Activated naive CD4-positive, alpha-beta T cell treated with anti-CD3 and anti-CD28 coated beads for 36 hours (primary cell): ENCODE measurements around the gene PSD4. TPM values are rescaled to one million over a fixed set of nuclear protein-coding genes. Genes with fewer than 3 reads are reported as not detected.

Experiments used
- CTCF ChIA-PET: fragments of 350-600 bp; sonication (Branson Sonifier 250); formaldehyde crosslinking; loops from one replicate; lab custom pipeline; 2021; ENCODE audit warnings: antibody characterized with exemption; lab: Charles Lee
- DNase-seq: peaks from one replicate; pipeline ENCODE4 v3.0.0-alpha.2; 2020
- H3K27ac Mint-ChIP-seq: one replicate; pipeline ENCODE4 v1.8.0; 2021; ENCODE audit warnings: mild to moderate bottlenecking, mixed read lengths
- H3K27me3 Mint-ChIP-seq: one replicate; pipeline ENCODE4 v1.8.0; 2021; ENCODE audit warnings: low read depth, mixed read lengths
- H3K36me3 Mint-ChIP-seq: one replicate; pipeline ENCODE4 v1.8.0; 2021; ENCODE audit warnings: low read depth, mixed read lengths
- H3K4me1 Mint-ChIP-seq: one replicate; pipeline ENCODE4 v1.8.0; 2021; ENCODE audit warnings: low read depth, mixed read lengths
- H3K4me3 Mint-ChIP-seq: one replicate; pipeline ENCODE4 v1.8.0; 2021; ENCODE audit warnings: mild to moderate bottlenecking, moderate library complexity, mixed read lengths
- H3K9me3 Mint-ChIP-seq: one replicate; pipeline ENCODE4 v1.8.0; 2021; ENCODE audit warnings: mixed read lengths
- intact Hi-C: fragments of 100-400 bp; cut with micrococcal nuclease; formaldehyde crosslinking; loops from one replicate; pipeline ENCODE4 v1.15.1; 2023
- total RNA-seq, 2 experiments: library from RNA; stranded (reverse); gene quantifications; one replicate each; pipeline ENCODE4 v1.2.3, GENCODE V29; 2021

Gene PSD4
- total RNA-seq, 2 experiments from 2014 or later, result 85.9 to 87.4 TPM

DNA sequence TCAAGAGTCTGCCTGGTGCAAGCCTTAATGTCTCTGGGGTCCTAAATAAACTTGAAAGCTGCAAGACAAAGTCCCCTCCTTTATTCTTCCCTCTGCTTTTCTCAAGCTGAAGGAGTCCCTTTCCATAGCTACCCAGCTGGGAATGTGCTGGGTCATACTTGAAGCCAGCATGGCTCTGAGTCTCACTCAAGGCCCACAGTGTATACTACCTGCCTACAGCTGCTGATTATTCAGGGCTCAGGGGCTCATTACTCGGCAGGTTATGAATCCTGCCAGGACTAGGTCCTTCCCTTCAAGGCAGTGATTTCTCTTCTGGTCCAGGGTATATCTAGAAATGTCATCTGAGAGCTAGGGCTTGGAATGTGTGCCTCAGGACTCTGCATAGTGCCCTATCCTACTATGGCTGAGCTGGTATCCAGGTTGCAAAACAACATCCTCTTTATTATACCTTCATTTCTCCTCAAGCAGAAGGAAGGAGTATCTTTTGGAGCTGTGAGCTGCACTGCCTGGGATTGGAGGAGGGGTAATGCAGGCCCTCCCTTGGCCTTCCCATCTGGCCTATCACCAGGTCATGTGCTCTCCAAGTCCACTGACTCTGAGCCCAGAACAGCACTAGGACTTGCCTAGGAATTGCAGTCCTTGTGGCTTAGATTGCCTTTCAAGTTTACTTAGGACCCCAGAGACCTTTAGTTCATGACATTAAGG is 24.1 kb upstream of the PSD4 start:
- H3K4me1 Mint-ChIP-seq, result no peaks in the 10 kb centered on the region
- no peak overlapping the region for H3K4me3 Mint-ChIP-seq
- H3K27ac Mint-ChIP-seq, result no peak overlapping the region
- no peaks in the 10 kb centered on the region for H3K9me3 Mint-ChIP-seq
- intact Hi-C loops, result no loop called here
- H3K27me3 Mint-ChIP-seq, result no peaks in the 10 kb centered on the region
- CTCF ChIA-PET, result interaction anchor here (0.6 to 1.5 kb wide), 4 partner anchors 12 to 50 kb away, joined by 3 to 7 read pairs (median 5); partner anchors contain the start of gene PSD4
- no peak for DNase-seq
- H3K36me3 Mint-ChIP-seq, result no peaks in the 10 kb centered on the region

DNA sequence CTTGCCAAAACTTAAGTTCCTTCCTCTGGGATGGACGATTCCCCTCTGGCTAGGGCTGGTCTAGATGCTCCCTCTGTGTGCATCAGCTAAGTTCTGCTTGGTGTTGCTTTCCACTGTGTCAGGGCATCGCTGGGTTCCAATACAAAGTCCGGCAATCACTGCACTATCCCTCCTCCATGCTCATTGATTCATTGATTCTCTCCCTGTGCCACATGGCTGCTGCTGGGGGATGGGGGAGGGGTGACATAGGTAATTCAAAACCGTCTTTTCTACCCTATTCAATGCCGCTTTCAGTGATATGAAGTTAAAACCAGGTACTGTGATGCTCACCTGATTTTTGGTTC is 23.5 kb upstream of the PSD4 start:
- Mint-ChIP-seq H3K4me3 (no peak overlapping the region), H3K4me1 (no peaks in the 10 kb centered on the region), H3K9me3 (no peaks in the 10 kb centered on the region), H3K36me3 (no peaks in the 10 kb centered on the region), H3K27ac (no peak overlapping the region), H3K27me3 (no peaks in the 10 kb centered on the region)
- CTCF ChIA-PET, result interaction anchor here (0.6 to 1.5 kb wide), 2 partner anchors 24 to 50 kb away, joined by 5 read pairs; partner anchors contain the start of gene PSD4
- intact Hi-C loops, result no loop called here
- no peak for DNase-seq

GRCh38 chr2:113155331-113155730 is 18.4 kb upstream of the PSD4 start:
- CTCF ChIA-PET, result interaction anchor here (1.8 to 5.1 kb wide), 6 partner anchors 10 to 75 kb away, joined by 5 to 62 read pairs (median 9); partner anchors contain the start of gene PSD4
- no peak overlapping the region for H3K27ac Mint-ChIP-seq
- H3K9me3 Mint-ChIP-seq, result no peaks in the 10 kb centered on the region
- no peaks in the 10 kb centered on the region for H3K36me3 Mint-ChIP-seq
- H3K27me3 Mint-ChIP-seq, result no peaks in the 10 kb centered on the region
- H3K4me3 Mint-ChIP-seq, result no peak overlapping the region
- DNase-seq, result no peak
- peaks cover 22% of the 10 kb centered on the region for H3K4me1 Mint-ChIP-seq
- intact Hi-C loops, result no loop called here

DNA sequence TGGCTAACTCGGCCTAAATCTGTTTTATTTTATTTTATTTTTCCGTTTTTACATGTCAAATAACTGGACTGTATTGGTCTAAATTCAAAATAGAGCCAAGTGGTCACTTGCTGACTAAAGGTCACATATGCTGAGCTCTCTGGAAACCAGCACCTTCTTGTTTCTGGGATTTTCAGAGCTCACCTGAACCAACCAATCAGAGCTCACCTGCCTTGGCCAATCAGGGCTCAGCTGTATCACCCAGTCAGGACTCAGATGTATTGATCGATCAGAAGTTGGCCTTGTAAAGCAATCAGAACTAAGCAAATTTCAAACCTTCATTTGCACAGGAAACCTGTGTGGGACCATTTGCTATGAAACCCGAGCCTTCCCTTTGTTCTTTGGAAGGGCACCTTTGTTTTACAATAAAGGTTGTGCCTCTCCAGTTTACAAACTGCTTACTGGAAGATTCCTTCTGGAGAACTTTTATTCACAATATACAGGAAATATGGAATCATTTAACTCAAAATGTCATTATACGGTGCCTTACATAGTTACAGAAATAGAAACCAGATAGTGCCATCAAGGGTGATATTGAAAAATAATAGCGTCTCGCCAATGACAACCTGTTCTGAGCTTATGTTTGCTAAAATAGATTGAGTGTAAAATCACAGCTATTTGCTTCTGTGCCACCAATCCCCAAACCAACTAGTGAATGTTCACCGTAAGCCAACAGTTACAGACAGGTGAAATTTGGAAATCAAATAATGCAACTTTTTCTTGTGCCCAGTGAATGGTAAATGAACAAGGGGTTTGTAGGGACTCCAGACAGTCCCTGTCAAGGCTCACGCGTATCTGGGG is 17.3 kb upstream of the PSD4 start:
- H3K9me3 Mint-ChIP-seq, result no peaks in the 10 kb centered on the region
- peak overlapping the region; percentile 75 for H3K27ac Mint-ChIP-seq
- intact Hi-C loops, result no loop called here
- CTCF ChIA-PET, result interaction anchor here (0.9 to 5.1 kb wide), 8 partner anchors 9 to 214 kb away, joined by 3 to 62 read pairs (median 7); partner anchors contain the start of gene PSD4
- peaks cover 22% of the 10 kb centered on the region for H3K4me1 Mint-ChIP-seq
- DNase-seq, result peak; percentile 62
- no peaks in the 10 kb centered on the region for H3K27me3 Mint-ChIP-seq
- H3K36me3 Mint-ChIP-seq, result no peaks in the 10 kb centered on the region
- H3K4me3 Mint-ChIP-seq, result peak overlapping the region; percentile 74

DNA sequence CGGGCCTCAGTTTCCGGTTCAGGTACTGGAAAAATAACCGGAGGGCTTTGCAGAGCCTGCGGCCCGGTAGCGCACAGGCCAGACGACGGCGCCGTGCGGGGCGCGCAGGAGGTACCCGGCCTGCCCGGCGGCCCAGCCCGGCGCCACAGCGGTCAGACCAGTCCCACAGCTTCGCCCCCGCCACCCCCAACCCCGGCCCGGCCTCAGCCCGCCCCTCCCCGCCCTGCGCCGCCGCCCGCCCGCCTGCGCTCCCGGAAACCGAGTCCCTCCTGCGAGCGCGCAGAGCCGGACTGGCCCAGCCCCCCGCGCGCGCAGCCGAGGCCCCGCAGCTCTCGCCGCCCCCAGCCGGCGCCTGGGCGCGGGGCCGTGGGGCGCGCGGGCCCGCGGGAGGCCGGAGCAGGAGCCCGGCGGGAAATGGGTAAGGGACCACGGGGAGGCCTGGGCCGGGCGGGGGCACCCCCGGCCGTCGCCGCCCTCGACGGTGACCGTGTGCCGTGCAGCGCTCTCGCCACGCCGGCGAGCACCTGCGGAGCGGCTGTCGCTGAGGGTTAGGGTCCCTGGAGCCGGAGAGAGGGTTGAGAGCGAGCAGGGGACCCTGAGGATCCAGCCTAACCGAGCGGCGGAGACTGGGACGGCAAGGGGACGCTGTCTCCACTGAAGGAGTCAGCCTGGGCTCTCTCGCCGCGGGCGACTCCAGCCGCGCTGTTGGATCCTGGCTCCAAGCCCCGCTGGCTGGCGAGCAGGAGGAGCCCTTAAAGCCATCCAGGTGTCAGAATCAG is 16.5 kb upstream of the PSD4 start:
- peak overlapping the region; percentile 82 for H3K4me3 Mint-ChIP-seq
- intact Hi-C loops, result no loop called here
- CTCF ChIA-PET, result interaction anchor here (0.8 to 5.1 kb wide), 11 partner anchors 8 to 77 kb away, joined by 3 to 62 read pairs (median 5); partner anchors contain the start of gene PSD4
- H3K27ac Mint-ChIP-seq, result peak overlapping the region; percentile 86
- H3K4me1 Mint-ChIP-seq, result peaks cover 23% of the 10 kb centered on the region
- no peaks in the 10 kb centered on the region for H3K36me3 Mint-ChIP-seq
- H3K9me3 Mint-ChIP-seq, result no peaks in the 10 kb centered on the region
- no peaks in the 10 kb centered on the region for H3K27me3 Mint-ChIP-seq
- DNase-seq, result peak; percentile 67

DNA sequence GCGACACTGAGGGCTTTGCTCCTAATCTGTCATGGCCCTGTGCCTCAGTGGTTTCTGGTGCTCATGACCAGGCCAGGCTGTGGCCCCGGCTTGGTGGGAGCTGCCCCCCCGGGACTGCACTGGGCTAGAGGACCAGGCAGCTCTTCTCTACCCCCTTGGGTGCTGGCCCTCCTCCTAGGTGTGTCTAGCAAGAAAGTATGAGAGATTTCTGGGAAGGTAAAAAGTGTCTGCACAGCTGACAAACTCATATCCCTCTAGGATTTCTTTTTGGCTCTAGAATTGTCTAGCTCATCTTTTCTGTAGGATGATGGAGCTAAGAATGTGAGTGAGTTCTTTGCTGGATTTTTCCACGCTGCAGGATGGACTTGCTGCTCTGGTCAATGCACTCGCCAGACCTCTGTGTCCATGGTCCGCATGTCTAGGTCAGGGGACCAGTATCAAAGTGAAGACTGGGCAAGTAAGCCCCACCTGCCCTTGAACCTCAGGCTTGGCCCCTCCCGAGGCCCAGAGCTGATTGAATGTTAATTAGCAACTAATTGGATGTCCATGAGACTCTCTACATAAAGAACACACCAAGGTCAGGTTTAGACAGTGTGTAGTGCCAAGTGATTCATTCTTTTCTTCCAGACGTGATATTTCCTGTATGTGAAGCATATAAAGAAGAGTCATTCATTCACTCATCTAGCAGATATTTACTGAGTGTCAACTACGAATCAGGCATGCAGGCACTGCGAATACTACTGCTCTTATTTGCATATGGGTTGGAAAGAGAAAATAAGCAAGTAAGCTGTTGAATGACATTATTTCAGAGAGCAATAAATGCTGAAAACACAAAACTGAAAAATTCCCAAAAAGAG is 15.6 kb upstream of the PSD4 start:
- H3K4me1 Mint-ChIP-seq, result peaks cover 30% of the 10 kb centered on the region
- H3K36me3 Mint-ChIP-seq, result no peaks in the 10 kb centered on the region
- H3K27ac Mint-ChIP-seq, result peak overlapping the region; percentile 86
- peak; percentile 66 for DNase-seq
- H3K27me3 Mint-ChIP-seq, result no peaks in the 10 kb centered on the region
- peak overlapping the region; percentile 82 for H3K4me3 Mint-ChIP-seq
- H3K9me3 Mint-ChIP-seq, result no peaks in the 10 kb centered on the region
- CTCF ChIA-PET, result interaction anchor here (0.6 to 5.1 kb wide), 9 partner anchors 8 to 235 kb away, joined by 3 to 62 read pairs (median 4); partner anchors contain the start of gene PSD4
- intact Hi-C loops, result loop anchor here (1.0 to 2.0 kb wide), 4 partner anchors 9 to 41 kb away; partner anchors contain the start of gene PSD4

DNA sequence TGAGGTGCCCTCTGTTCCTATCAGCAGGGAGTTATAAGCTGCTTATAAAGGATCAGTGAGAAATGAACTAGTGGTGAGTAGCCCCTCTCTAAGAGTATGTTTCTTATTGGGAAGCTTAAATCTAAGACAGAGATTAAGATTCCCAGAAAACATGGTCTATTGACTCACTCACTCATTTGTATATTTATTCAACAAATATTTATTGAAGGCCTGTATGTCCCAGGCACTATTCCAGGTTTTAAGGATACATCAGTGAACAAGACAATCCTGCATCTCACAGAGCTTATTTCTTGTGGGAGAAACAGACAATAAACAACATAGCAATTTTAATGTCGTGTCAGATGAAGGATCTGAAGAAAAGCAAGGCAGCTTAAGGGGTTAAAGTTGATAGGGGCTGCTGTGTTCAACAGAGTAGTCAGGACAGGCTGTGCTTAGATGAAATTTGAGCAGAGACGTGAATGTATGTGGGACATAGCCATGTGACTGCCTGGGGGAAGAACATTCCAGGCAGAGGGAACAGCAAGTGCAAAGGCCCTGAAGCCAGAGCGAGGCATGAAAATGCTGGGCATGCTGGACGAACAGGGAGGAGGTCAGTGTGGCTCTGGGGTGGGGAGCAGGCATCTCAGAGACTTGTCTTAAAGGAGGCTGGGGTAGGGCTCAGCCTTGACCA is 14.8 kb upstream of the PSD4 start:
- Mint-ChIP-seq H3K27ac (peak overlapping the region; percentile 86), H3K9me3 (no peaks in the 10 kb centered on the region), H3K36me3 (no peaks in the 10 kb centered on the region), H3K27me3 (no peaks in the 10 kb centered on the region), H3K4me3 (peak overlapping the region; percentile 82), H3K4me1 (peaks cover 31% of the 10 kb centered on the region)
- intact Hi-C loops, result loop anchor here (1.0 to 2.0 kb wide), 4 partner anchors 8 to 42 kb away; partner anchors contain the start of gene PSD4
- CTCF ChIA-PET, result interaction anchor here (0.6 to 5.1 kb wide), 6 partner anchors 15 to 236 kb away, joined by 3 to 62 read pairs (median 5); partner anchors contain the start of gene PSD4
- no peak for DNase-seq

GRCh38 chr2:113160248-113160647 is 13.5 kb upstream of the PSD4 start:
- no peaks in the 10 kb centered on the region for H3K36me3 Mint-ChIP-seq
- H3K4me3 Mint-ChIP-seq, result no peak overlapping the region
- no peak overlapping the region for H3K27ac Mint-ChIP-seq
- no peaks in the 10 kb centered on the region for H3K27me3 Mint-ChIP-seq
- no peak for DNase-seq
- no peaks in the 10 kb centered on the region for H3K9me3 Mint-ChIP-seq
- CTCF ChIA-PET, result interaction anchor here (0.7 to 1.4 kb wide), 2 partner anchors 14 to 27 kb away, joined by 3 to 4 read pairs; no protein-coding TSS in a partner anchor
- intact Hi-C loops, result no loop called here
- H3K4me1 Mint-ChIP-seq, result peaks cover 41% of the 10 kb centered on the region

DNA sequence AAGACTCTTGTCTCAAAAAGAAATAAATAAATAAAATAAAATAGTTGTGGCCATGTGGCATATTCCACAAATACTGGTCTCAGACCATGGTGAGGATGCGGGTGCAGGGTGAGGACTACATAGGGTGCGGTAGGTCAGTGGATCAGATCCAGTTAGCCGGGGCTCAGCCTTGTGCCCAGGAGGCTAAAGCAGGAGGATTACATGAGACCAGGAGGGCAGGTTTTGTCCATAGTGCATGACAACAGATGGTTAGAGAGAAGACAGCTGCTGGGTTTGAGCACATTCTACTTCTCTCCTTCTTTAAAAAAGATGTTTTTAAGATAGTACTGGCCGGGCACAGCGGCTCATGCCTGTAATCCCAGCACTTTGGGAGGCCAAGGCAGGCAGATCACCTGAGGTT is 12.8 kb upstream of the PSD4 start:
- CTCF ChIA-PET, result interaction anchor here (1.4 kb wide), 1 partner anchor 13 kb away, joined by 3 read pairs; no protein-coding TSS in a partner anchor
- Mint-ChIP-seq H3K9me3 (no peaks in the 10 kb centered on the region), H3K27me3 (no peaks in the 10 kb centered on the region), H3K36me3 (no peaks in the 10 kb centered on the region), H3K4me3 (no peak overlapping the region), H3K4me1 (peaks cover 44% of the 10 kb centered on the region), H3K27ac (no peak overlapping the region)
- intact Hi-C loops, result no loop called here
- no peak for DNase-seq

GRCh38 chr2:113162173-113162572 is 11.6 kb upstream of the PSD4 start:
- H3K36me3 Mint-ChIP-seq, result no peaks in the 10 kb centered on the region
- H3K9me3 Mint-ChIP-seq, result no peaks in the 10 kb centered on the region
- peak overlapping the region; percentile 20 for H3K27ac Mint-ChIP-seq
- H3K4me1 Mint-ChIP-seq, result peaks cover 43% of the 10 kb centered on the region
- CTCF ChIA-PET, result interaction anchor here (1.2 to 4.4 kb wide), 4 partner anchors 10 to 24 kb away, joined by 3 to 22 read pairs (median 6); partner anchors contain the start of gene PSD4
- DNase-seq, result no peak
- no peaks in the 10 kb centered on the region for H3K27me3 Mint-ChIP-seq
- intact Hi-C loops, result no loop called here
- no peak overlapping the region for H3K4me3 Mint-ChIP-seq
